Transverse colon (tissue), 4 donors: ENCODE results near the gene CILP2. TPM values are rescaled to one million over a fixed set of nuclear protein-coding genes. Genes with fewer than 3 reads are reported as not detected.

Experiments
- DNase-seq: peaks from one replicate; pipeline ENCODE4 v3.0.0-alpha.2; 2019
- H3K27ac ChIP-seq, 4 donors: fragments of 200-600 bp; sonication (generic); 2 replicates each; pipeline ENCODE4 v1.5.1; 2016 to 2018; ENCODE audit warnings: inconsistent platforms in 4 of 4
- H3K27me3 ChIP-seq: fragments of 200-600 bp; sonication (generic); 2 replicates; pipeline ENCODE4 v1.5.1; 2017; ENCODE audit warnings: inconsistent platforms
- H3K36me3 ChIP-seq, 4 donors: fragments of 200-600 bp; sonication (generic); 2 replicates each; pipeline ENCODE4 v1.5.1; 2017 to 2019; ENCODE audit warnings: inconsistent platforms in 4 of 4
- H3K4me1 ChIP-seq, 4 donors: fragments of 200-600 bp; sonication (generic); 2 replicates each; pipeline ENCODE4 v1.5.1; 2017 to 2020; ENCODE audit warnings: inconsistent platforms in 4 of 4
- H3K4me3 ChIP-seq, 4 donors: fragments of 200-600 bp; sonication (generic); 1 replicate in 1 of 4; 2 replicates in 3 of 4; pipeline versions ENCODE4 v1.5.1 to v1.6.1; 2017 to 2019; ENCODE audit warnings: inconsistent platforms in 4 of 4
- H3K9me3 ChIP-seq, 2 donors: fragments of 200-600 bp; sonication (generic); 2 replicates each; pipeline ENCODE4 v1.5.1; 2017 to 2019; ENCODE audit warnings: inconsistent platforms in 2 of 2
- CTCF ChIP-seq, 5 experiments: fragments of 200-600 bp in 3 of 5; fragments of 450-650 bp in 2 of 5; sonication (generic) in 3 of 5; IDR thresholded peaks; 1 replicate in 2 of 5; 2 replicates in 3 of 5; pipeline ENCODE4 v1.5.1; 2016 to 2017; ENCODE audit warnings: antibody characterized with exemption in 5 of 5, inconsistent platforms in 3 of 5, mild to moderate bottlenecking in 2 of 5, moderate library complexity in 1 of 5
- EP300 ChIP-seq: sonication (generic); formaldehyde crosslinking; IDR thresholded peaks from one replicate; pipeline ENCODE4 v1.6.1; 2017; ENCODE audit warnings: antibody characterized with exemption, low read depth
- POLR2A ChIP-seq: fragments of 450-650 bp; IDR thresholded peaks from one replicate; pipeline ENCODE4 v1.6.1; 2016; ENCODE audit warnings: antibody characterized with exemption, mild to moderate bottlenecking, moderate library complexity
- POLR2AphosphoS5 ChIP-seq, 3 donors: sonication (generic); formaldehyde crosslinking; IDR thresholded peaks; one replicate each; pipeline ENCODE4 v1.6.1; 2016; ENCODE audit warnings: antibody characterized with exemption in 3 of 3
- WGBS, 2 donors: methylation state at CpG; one replicate each; pipeline ENCODE4 v1.1.5; 2018; ENCODE audit warnings: low coverage in 1 of 2; 5-methylcytosine and 5-hydroxymethylcytosine counted together
- in situ Hi-C, 4 donors: fragments of 200-750 bp; cut with MboI; loops; one replicate each; pipeline versions ENCODE4 v1.15.0 to v1.15.1; 2017; ENCODE audit warnings: low sequenced_read_pairs in 3 of 4, low pct_ligation_motif_present in 1 of 4, low pct_unique_long_range_greater_than_20kb in 1 of 4
- intact Hi-C: fragments of 100-400 bp; cut with DNase I; formaldehyde crosslinking; loops from one replicate; pipeline ENCODE4 v1.15.1; 2023; ENCODE audit warnings: low total_unique reads
- total RNA-seq, 4 donors: library from RNA; depleted of rRNA; stranded (reverse); fragments of >200 nt; gene quantifications; one replicate each; pipeline ENCODE4 v1.1.0, GENCODE V29; 2016

The CILP2 gene
- total RNA-seq, 4 donors from 2014 or later: 0.48 TPM; not detected in 3

GRCh38 chr19:19544257-19544953 is 6.3 kb downstream of the CILP2 start:
- 92% methylated on average over 56 of the region's 75 CpGs; no CpG with 5 or more reads in 1 of the 2 donors for WGBS, 2 donors
- H3K27me3 ChIP-seq: peaks cover 77% of the 10 kb centered on the region
- DNase-seq: no peak
- intact Hi-C loops (no loop called here), in situ Hi-C loops (loop anchor here in 3 of 4 donors (25.0 kb wide), 3 partner anchors 93 to 743 kb away; partner anchors contain the start of genes GMIP (in 1 of the 3) and LPAR2 (in 1 of the 3))
- H3K4me3 ChIP-seq: no peak overlapping the region
- H3K36me3 ChIP-seq: no peaks in the 10 kb centered on the region
- H3K4me1 ChIP-seq: peaks cover 10 to 17% (median 15%) of the 10 kb centered on the region in 4 donors
- no peak overlapping the region for H3K27ac ChIP-seq
- H3K9me3 ChIP-seq: no peaks in the 10 kb centered on the region
- TF ChIP-seq POLR2AphosphoS5 (IDR thresholded peaks at IDR 0.05): no peak
- TF ChIP-seq EP300: no peak

- no peaks in the 10 kb centered on the region for H3K36me3 ChIP-seq
- no peak for TF ChIP-seq EP300
- TF ChIP-seq CTCF (IDR thresholded peaks at IDR 0.05): no peak
- no peak for TF ChIP-seq POLR2A
- no peak for TF ChIP-seq POLR2AphosphoS5 (IDR thresholded peaks at IDR 0.05)
- H3K27me3 ChIP-seq: peaks cover 74% of the 10 kb centered on the region
- peaks cover 10 to 17% (median 15%) of the 10 kb centered on the region in 4 donors for H3K4me1 ChIP-seq
- intact Hi-C loops (no loop called here), in situ Hi-C loops (loop anchor here in 3 of 4 donors (25.0 kb wide), 3 partner anchors 92 to 742 kb away; partner anchors contain the start of genes GMIP (in 1 of the 3) and LPAR2 (in 1 of the 3))
- no peak for DNase-seq
- no peaks in the 10 kb centered on the region for H3K9me3 ChIP-seq
- 89% methylated on average over 44 of the region's 53 CpGs; no CpG with 5 or more reads in 1 of the 2 donors for WGBS, 2 donors
- no peak overlapping the region for H3K27ac ChIP-seq
- no peak overlapping the region for H3K4me3 ChIP-seq
Observed at GRCh38 chr19:19544954-19545591, 7.0 kb downstream of the CILP2 start.

- WGBS, 2 donors: 73 to 91% methylated on average over 3 to 22 of the region's 23 CpGs
- Histone ChIP-seq H3K9me3 (no peaks in the 10 kb centered on the region), H3K27ac (no peak overlapping the region), H3K4me1 (peaks cover 3 to 11% (median 8%) of the 10 kb centered on the region in 4 donors), H3K36me3 (no peaks in the 10 kb centered on the region), H3K4me3 (no peak overlapping the region), H3K27me3 (peaks cover 67% of the 10 kb centered on the region)
- intact Hi-C loops (no loop called here), in situ Hi-C loops (loop anchor here in 3 of 4 donors (25.0 kb wide), 3 partner anchors 92 to 742 kb away; partner anchors contain the start of genes GMIP (in 1 of the 3) and LPAR2 (in 1 of the 3))
- DNase-seq: no peak
- TF ChIP-seq EP300 (no peak), POLR2AphosphoS5 (IDR thresholded peaks at IDR 0.05) (no peak), POLR2A (no peak), CTCF (IDR thresholded peaks at IDR 0.05) (no peak)
Observed at GRCh38 chr19:19545707-19546106, 7.6 kb downstream of the CILP2 start.

- intact Hi-C loops (no loop called here), in situ Hi-C loops (loop anchor here in 3 of 4 donors (25.0 kb wide), 3 partner anchors 91 to 741 kb away; partner anchors contain the start of genes GMIP (in 1 of the 3) and LPAR2 (in 1 of the 3))
- no peak for TF ChIP-seq POLR2A
- TF ChIP-seq EP300: no peak
- TF ChIP-seq CTCF (IDR thresholded peaks at IDR 0.05): no peak
- TF ChIP-seq POLR2AphosphoS5 (IDR thresholded peaks at IDR 0.05): no peak
- Histone ChIP-seq H3K9me3 (no peaks in the 10 kb centered on the region), H3K27me3 (peaks cover 57% of the 10 kb centered on the region), H3K27ac (no peak overlapping the region), H3K36me3 (no peaks in the 10 kb centered on the region), H3K4me3 (no peak overlapping the region), H3K4me1 (peaks cover 0 to under 1% (median 0%) of the 10 kb centered on the region in 4 donors)
- no peak for DNase-seq
- 39% methylated on average over 16 of the region's 19 CpGs; no CpG with 5 or more reads in 1 of the 2 donors for WGBS, 2 donors
Observed at GRCh38 chr19:19546751-19547162, 8.7 kb downstream of the CILP2 start.
